ENCODE results near the gene FLT1. TPM values are rescaled to one million over a fixed set of nuclear protein-coding genes. Genes with fewer than 3 reads are reported as not detected.

The FLT1 gene
- total and polyA plus RNA-seq, 9 donors = 5.8 to 31.4 (median 9.9) TPM

- intact Hi-C loops (cut with DNase I) = loop anchor here in 1 of 4 donors (5.0 kb wide), 1 partner anchor 478 kb away; no protein-coding TSS in a partner anchor
- 95 to 96% (median 95%) methylated on average over 3 of the region's 3 CpGs for WGBS, 3 donors
- no peak for DNase-seq
- H3K36me3 ChIP-seq = no peaks in the 10 kb centered on the region
- H3K27ac ChIP-seq = no peak overlapping the region
- TF ChIP-seq POLR2A (IDR thresholded peaks at IDR 0.05) = no peak
- TF ChIP-seq CTCF (IDR thresholded peaks at IDR 0.05) = no peak
- no peak for TF ChIP-seq EP300 (IDR thresholded peaks at IDR 0.05)
- no peaks in the 10 kb centered on the region for H3K27me3 ChIP-seq
- H3K4me1 ChIP-seq (ENCODE audit: insufficient read depth) = no peaks in the 10 kb centered on the region
- H3K9me3 ChIP-seq = no peaks in the 10 kb centered on the region
- H3K4me3 ChIP-seq = no peak overlapping the region
Measured at GRCh38 chr13:28380319-28380718, 114.6 kb downstream of the FLT1 start.

- TF ChIP-seq CTCF (IDR thresholded peaks at IDR 0.05) (no peak), POLR2A (IDR thresholded peaks at IDR 0.05) (no peak), EP300 (IDR thresholded peaks at IDR 0.05) (no peak)
- Histone ChIP-seq H3K4me3 (no peak overlapping the region), H3K4me1 (ENCODE audit: insufficient read depth) (no peaks in the 10 kb centered on the region), H3K36me3 (no peaks in the 10 kb centered on the region), H3K9me3 (no peaks in the 10 kb centered on the region), H3K27ac (no peak overlapping the region), H3K27me3 (no peaks in the 10 kb centered on the region)
- no peak for DNase-seq
- intact Hi-C loops (cut with DNase I) = loop anchor here in 1 of 4 donors (5.0 kb wide), 1 partner anchor 477 kb away; no protein-coding TSS in a partner anchor
- 63 to 68% (median 64%) methylated on average over 12 of the region's 12 CpGs for WGBS, 3 donors
Measured at GRCh38 chr13:28379371-28380083, 115.4 kb downstream of the FLT1 start.

GRCh38 chr13:28376604-28377003 is 118.3 kb downstream of the FLT1 start:
- 49 to 54% (median 52%) methylated on average over 2 of the region's 2 CpGs for WGBS, 3 donors
- Histone ChIP-seq H3K9me3 (no peaks in the 10 kb centered on the region), H3K4me1 (ENCODE audit: insufficient read depth) (no peaks in the 10 kb centered on the region), H3K4me3 (no peak overlapping the region), H3K36me3 (no peaks in the 10 kb centered on the region), H3K27me3 (no peaks in the 10 kb centered on the region), H3K27ac (no peak overlapping the region)
- intact Hi-C loops (cut with DNase I) = loop anchor here in 1 of 4 donors (2.0 kb wide), 1 partner anchor 24 kb away; no protein-coding TSS in a partner anchor
- no peak for TF ChIP-seq POLR2A (IDR thresholded peaks at IDR 0.05)
- TF ChIP-seq EP300 (IDR thresholded peaks at IDR 0.05) = no peak
- no peak for TF ChIP-seq CTCF (IDR thresholded peaks at IDR 0.05)
- no peak for DNase-seq

- Histone ChIP-seq H3K27ac (no peak overlapping the region), H3K4me1 (ENCODE audit: insufficient read depth) (no peaks in the 10 kb centered on the region), H3K27me3 (no peaks in the 10 kb centered on the region), H3K36me3 (no peaks in the 10 kb centered on the region), H3K4me3 (no peak overlapping the region), H3K9me3 (no peaks in the 10 kb centered on the region)
- 68 to 81% (median 78%) methylated on average over 5 of the region's 5 CpGs for WGBS, 3 donors
- intact Hi-C loops (cut with DNase I) = no loop called here
- TF ChIP-seq EP300 (IDR thresholded peaks at IDR 0.05) = no peak
- TF ChIP-seq CTCF (IDR thresholded peaks at IDR 0.05) = no peak
- TF ChIP-seq POLR2A (IDR thresholded peaks at IDR 0.05) = no peak
- DNase-seq = no peak
Measured at GRCh38 chr13:28375250-28375930, 119.5 kb downstream of the FLT1 start.
